Measurements from ENCODE around the gene S1PR5.

Gene S1PR5

DNA sequence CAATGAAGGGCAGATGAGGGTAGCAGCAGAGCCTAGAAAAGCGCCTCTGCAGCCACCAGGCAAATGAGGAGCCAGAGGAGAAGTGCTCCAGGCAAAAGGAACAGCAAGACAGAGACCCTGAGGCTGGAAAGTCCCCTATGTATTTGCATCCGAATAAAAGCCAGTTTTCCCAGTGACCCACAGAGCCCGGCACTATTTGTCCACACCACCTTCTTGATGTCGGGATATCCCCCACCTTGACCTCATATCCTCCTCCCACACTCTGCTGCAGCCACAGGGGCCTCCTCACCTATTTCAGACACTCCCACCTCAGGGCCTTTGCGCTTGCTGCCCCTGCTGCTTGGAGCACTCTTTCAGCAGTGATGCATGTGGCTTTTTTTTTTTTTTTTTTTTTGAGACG, 33.1 kb upstream of the S1PR5 start:
- H3K27me3 ChIP-seq (ENCODE audit: control insufficient read depth in 1 of 2, insufficient read depth in 1 of 2, low read length in 2 of 2), result no peaks in the 10 kb centered on the region
- DNase-seq, result no peak
- H3K18ac ChIP-seq (ENCODE audit: low read depth in 1 of 2, low read length in 2 of 2), result no peak overlapping the region
- H3K36me3 ChIP-seq (ENCODE audit: control insufficient read depth in 1 of 2, insufficient read depth in 2 of 2, low read depth in 1 of 2, low read length in 2 of 2), result peaks cover 57 to 67% of the 10 kb centered on the region in 2 experiments
- no peaks in the 10 kb centered on the region for H3K9me3 ChIP-seq (ENCODE audit: control insufficient read depth, low read length)
- no peak overlapping the region for H3K4ac ChIP-seq (ENCODE audit: low read depth in 1 of 2, low read length in 2 of 2)
- no peak overlapping the region for H3K23ac ChIP-seq (ENCODE audit: low read length in 2 of 2)
- 96% methylated on average over 5 of the region's 6 CpGs for whole genome bisulfite sequencing
- H4K8ac ChIP-seq (ENCODE audit: low read length), result no peak overlapping the region
- H2BK12ac ChIP-seq (ENCODE audit: low read length in 2 of 2), result no peak overlapping the region
- H3K27ac ChIP-seq (ENCODE audit: low read length, poor library complexity, severe bottlenecking), result no peak overlapping the region
- H3K79me1 ChIP-seq (replicated peaks; ENCODE audit: low read length, poor library complexity, severe bottlenecking), result peaks cover 27% of the 10 kb centered on the region
- H2BK120ac ChIP-seq (ENCODE audit: low read depth, low read length), result no peak overlapping the region
- H4K91ac ChIP-seq (ENCODE audit: low read length), result no peak overlapping the region
- no peak overlapping the region for H3K4me2 ChIP-seq (ENCODE audit: low read length, poor library complexity, severe bottlenecking)
- no peak overlapping the region for H3K14ac ChIP-seq (ENCODE audit: low read length in 2 of 2)
- peaks cover 3% of the 10 kb centered on the region for H3K4me1 ChIP-seq (ENCODE audit: control insufficient read depth, insufficient read depth, low read depth, low read length)
- H3K4me3 ChIP-seq (ENCODE audit: insufficient read depth in 1 of 2, low read depth in 1 of 2, low read length in 2 of 2), result no peak overlapping the region
- H2AK5ac ChIP-seq (ENCODE audit: low read length, severe bottlenecking), result no peak overlapping the region
- H3K9ac ChIP-seq (ENCODE audit: low read length), result no peak overlapping the region
- no peak overlapping the region for H2BK5ac ChIP-seq (ENCODE audit: low read depth, low read length, poor library complexity, severe bottlenecking)
- no peak overlapping the region for H2BK15ac ChIP-seq (ENCODE audit: low read depth, poor library complexity, severe bottlenecking)
- no peak overlapping the region for H2AFZ ChIP-seq (ENCODE audit: low read depth, low read length)

DNA sequence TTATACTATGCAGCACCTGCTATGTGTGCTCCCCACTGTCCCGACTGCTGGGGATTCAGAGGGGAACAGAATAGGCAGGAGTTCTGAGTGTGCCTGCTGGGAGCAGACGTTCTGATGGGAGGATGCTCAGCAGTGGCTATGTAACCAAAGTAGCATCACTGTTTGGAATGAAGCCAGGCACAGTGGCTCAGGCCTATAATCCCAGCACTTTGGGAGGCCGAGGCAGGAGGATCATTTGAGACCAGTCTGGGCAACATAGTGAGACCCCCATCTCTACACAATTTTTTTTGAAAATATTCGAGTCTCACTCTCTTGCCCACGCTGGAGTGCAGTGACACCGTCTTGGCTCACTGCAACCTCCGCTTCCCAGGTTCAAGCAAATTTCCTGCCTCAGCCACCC, 32.5 kb upstream of the S1PR5 start:
- Histone ChIP-seq H3K36me3 (ENCODE audit: control insufficient read depth in 1 of 2, insufficient read depth in 2 of 2, low read depth in 1 of 2, low read length in 2 of 2) (peaks cover 52 to 61% of the 10 kb centered on the region in 2 experiments), H3K4me2 (ENCODE audit: low read length, poor library complexity, severe bottlenecking) (no peak overlapping the region), H3K9me3 (ENCODE audit: control insufficient read depth, low read length) (no peaks in the 10 kb centered on the region), H3K9ac (ENCODE audit: low read length) (no peak overlapping the region), H3K18ac (ENCODE audit: low read depth in 1 of 2, low read length in 2 of 2) (no peak overlapping the region), H3K4ac (ENCODE audit: low read depth in 1 of 2, low read length in 2 of 2) (no peak overlapping the region), H2AFZ (ENCODE audit: low read depth, low read length) (no peak overlapping the region), H3K4me1 (ENCODE audit: control insufficient read depth, insufficient read depth, low read depth, low read length) (peaks cover 6% of the 10 kb centered on the region), H2BK5ac (ENCODE audit: low read depth, low read length, poor library complexity, severe bottlenecking) (no peak overlapping the region), H4K8ac (ENCODE audit: low read length) (no peak overlapping the region), H2BK12ac (ENCODE audit: low read length in 2 of 2) (no peak overlapping the region), H2AK5ac (ENCODE audit: low read length, severe bottlenecking) (no peak overlapping the region), H3K14ac (ENCODE audit: low read length in 2 of 2) (no peak overlapping the region), H4K91ac (ENCODE audit: low read length) (no peak overlapping the region), H3K23ac (ENCODE audit: low read length in 2 of 2) (no peak overlapping the region), H3K4me3 (ENCODE audit: insufficient read depth in 1 of 2, low read depth in 1 of 2, low read length in 2 of 2) (no peak overlapping the region), H2BK15ac (ENCODE audit: low read depth, poor library complexity, severe bottlenecking) (no peak overlapping the region), H3K27me3 (ENCODE audit: control insufficient read depth in 1 of 2, insufficient read depth in 1 of 2, low read length in 2 of 2) (no peaks in the 10 kb centered on the region), H3K27ac (ENCODE audit: low read length, poor library complexity, severe bottlenecking) (no peak overlapping the region), H3K79me1 (replicated peaks; ENCODE audit: low read length, poor library complexity, severe bottlenecking) (peaks cover 29% of the 10 kb centered on the region), H2BK120ac (ENCODE audit: low read depth, low read length) (no peak overlapping the region)
- 98% methylated on average over 7 of the region's 7 CpGs for WGBS
- no peak for DNase-seq

- Histone ChIP-seq H2BK15ac (ENCODE audit: low read depth, poor library complexity, severe bottlenecking) (no peak overlapping the region), H3K4me2 (ENCODE audit: low read length, poor library complexity, severe bottlenecking) (no peak overlapping the region), H2BK5ac (ENCODE audit: low read depth, low read length, poor library complexity, severe bottlenecking) (no peak overlapping the region), H2AFZ (ENCODE audit: low read depth, low read length) (no peak overlapping the region), H3K27me3 (ENCODE audit: control insufficient read depth in 1 of 2, insufficient read depth in 1 of 2, low read length in 2 of 2) (no peaks in the 10 kb centered on the region), H2BK12ac (ENCODE audit: low read length in 2 of 2) (no peak overlapping the region), H3K9ac (ENCODE audit: low read length) (no peak overlapping the region), H3K27ac (ENCODE audit: low read length, poor library complexity, severe bottlenecking) (no peak overlapping the region), H3K23ac (ENCODE audit: low read length in 2 of 2) (no peak overlapping the region), H4K8ac (ENCODE audit: low read length) (no peak overlapping the region), H3K36me3 (ENCODE audit: control insufficient read depth in 1 of 2, insufficient read depth in 2 of 2, low read depth in 1 of 2, low read length in 2 of 2) (peaks cover 43 to 52% of the 10 kb centered on the region in 2 experiments), H3K79me1 (replicated peaks; ENCODE audit: low read length, poor library complexity, severe bottlenecking) (peaks cover 30% of the 10 kb centered on the region), H3K4me3 (ENCODE audit: insufficient read depth in 1 of 2, low read depth in 1 of 2, low read length in 2 of 2) (no peak overlapping the region), H3K4me1 (ENCODE audit: control insufficient read depth, insufficient read depth, low read depth, low read length) (peaks cover 10% of the 10 kb centered on the region), H4K91ac (ENCODE audit: low read length) (no peak overlapping the region), H3K14ac (ENCODE audit: low read length in 2 of 2) (no peak overlapping the region), H3K4ac (ENCODE audit: low read depth in 1 of 2, low read length in 2 of 2) (no peak overlapping the region), H3K18ac (ENCODE audit: low read depth in 1 of 2, low read length in 2 of 2) (no peak overlapping the region), H2AK5ac (ENCODE audit: low read length, severe bottlenecking) (no peak overlapping the region), H3K9me3 (ENCODE audit: control insufficient read depth, low read length) (no peaks in the 10 kb centered on the region), H2BK120ac (ENCODE audit: low read depth, low read length) (no peak overlapping the region)
- 93% methylated on average over 18 of the region's 18 CpGs for WGBS
- no peak for DNase-seq
These were observed 31.6 kb upstream of the S1PR5 start for GRCh38 chr19:10548746-10549276.

GRCh38 chr19:10546817-10547216, 29.6 kb upstream of the S1PR5 start:
- H2BK15ac ChIP-seq (ENCODE audit: low read depth, poor library complexity, severe bottlenecking), result no peak overlapping the region
- H3K14ac ChIP-seq (ENCODE audit: low read length in 2 of 2), result no peak overlapping the region
- H2BK5ac ChIP-seq (ENCODE audit: low read depth, low read length, poor library complexity, severe bottlenecking), result no peak overlapping the region
- no peak overlapping the region for H2BK120ac ChIP-seq (ENCODE audit: low read depth, low read length)
- H3K18ac ChIP-seq (ENCODE audit: low read depth in 1 of 2, low read length in 2 of 2), result no peak overlapping the region
- H3K27ac ChIP-seq (ENCODE audit: low read length, poor library complexity, severe bottlenecking), result no peak overlapping the region
- H3K27me3 ChIP-seq (ENCODE audit: control insufficient read depth in 1 of 2, insufficient read depth in 1 of 2, low read length in 2 of 2), result no peaks in the 10 kb centered on the region
- no peak for DNase-seq
- H3K4me3 ChIP-seq (ENCODE audit: insufficient read depth in 1 of 2, low read depth in 1 of 2, low read length in 2 of 2), result no peak overlapping the region
- H2AFZ ChIP-seq (ENCODE audit: low read depth, low read length), result no peak overlapping the region
- no peak overlapping the region for H3K4me2 ChIP-seq (ENCODE audit: low read length, poor library complexity, severe bottlenecking)
- H4K8ac ChIP-seq (ENCODE audit: low read length), result no peak overlapping the region
- H3K9me3 ChIP-seq (ENCODE audit: control insufficient read depth, low read length), result no peaks in the 10 kb centered on the region
- H4K91ac ChIP-seq (ENCODE audit: low read length), result no peak overlapping the region
- no peak overlapping the region for H2AK5ac ChIP-seq (ENCODE audit: low read length, severe bottlenecking)
- no peak overlapping the region for H3K4ac ChIP-seq (ENCODE audit: low read depth in 1 of 2, low read length in 2 of 2)
- 98% methylated on average over 17 of the region's 17 CpGs for WGBS
- H3K9ac ChIP-seq (ENCODE audit: low read length), result no peak overlapping the region
- no peak overlapping the region for H2BK12ac ChIP-seq (ENCODE audit: low read length in 2 of 2)
- H3K4me1 ChIP-seq (ENCODE audit: control insufficient read depth, insufficient read depth, low read depth, low read length), result peaks cover 14% of the 10 kb centered on the region
- peaks cover 22% of the 10 kb centered on the region for H3K79me1 ChIP-seq (replicated peaks; ENCODE audit: low read length, poor library complexity, severe bottlenecking)
- H3K23ac ChIP-seq (ENCODE audit: low read length in 2 of 2), result no peak overlapping the region
- peaks cover 23 to 32% of the 10 kb centered on the region in 2 experiments for H3K36me3 ChIP-seq (ENCODE audit: control insufficient read depth in 1 of 2, insufficient read depth in 2 of 2, low read depth in 1 of 2, low read length in 2 of 2)
